ENCODE measurements around the gene HSD11B1L.
"Not testable (repeated sequence)": the region's sequence is repeated elsewhere in the genome, so short reads cannot be mapped to it uniquely, and the experiment has no call there.

The HSD11B1L gene

GRCh38 chr19:5688262-5688881 lies 7.5 kb downstream of the HSD11B1L start:
- DNase-seq: not testable (repeated sequence)

- DNase-seq: peak; percentile 94
Observed at GRCh38 chr19:5690125-5690954, 9.5 kb downstream of the HSD11B1L start, which contains the start of gene RPL36. Gene RPL36 (plus strand): TSS chr19:5690295. CDS start chr19:5690508, 213 bp downstream.

- DNase-seq: peak; percentile 39
Observed at GRCh38 chr19:5690955-5691821, 10.4 kb downstream of the HSD11B1L start.

- DNase-seq: no peak
Observed at GRCh38 chr19:5691822-5692722, 11.2 kb downstream of the HSD11B1L start.

GRCh38 chr19:5692723-5693194 lies 11.9 kb downstream of the HSD11B1L start:
- DNase-seq: no peak

GRCh38 chr19:5693195-5694166 lies 12.7 kb downstream of the HSD11B1L start:
- DNase-seq: no peak

GRCh38 chr19:5694167-5694955 lies 13.5 kb downstream of the HSD11B1L start:
- DNase-seq: no peak

- no peak for DNase-seq
Observed at GRCh38 chr19:5694956-5695648, 14.3 kb downstream of the HSD11B1L start.

GRCh38 chr19:5695649-5696195 lies 14.9 kb downstream of the HSD11B1L start:
- DNase-seq: no peak

GRCh38 chr19:5696196-5697021 lies 15.6 kb downstream of the HSD11B1L start:
- no peak for DNase-seq

GRCh38 chr19:5697022-5697889 lies 16.4 kb downstream of the HSD11B1L start:
- DNase-seq: no peak

GRCh38 chr19:5697890-5698634 lies 17.2 kb downstream of the HSD11B1L start:
- DNase-seq: no peak

- no peak for DNase-seq
Observed at GRCh38 chr19:5698635-5699422, 18.0 kb downstream of the HSD11B1L start.

GRCh38 chr19:5700455-5701092 lies 19.7 kb downstream of the HSD11B1L start:
- no peak for DNase-seq

- DNase-seq: not testable (repeated sequence)
Observed at GRCh38 chr19:5702053-5702410, 21.2 kb downstream of the HSD11B1L start.

Data from fibroblast of skin of back (primary cell).